Thyroid gland (tissue), 4 donors: ENCODE data around the gene GALNT10. TPM values are rescaled to one million over a fixed set of nuclear protein-coding genes. Genes with fewer than 3 reads are reported as not detected.

Experiments used
- microRNA counts, 2 donors: library from miRNA; unstranded; fragments of <30 nt; microRNA quantifications; one replicate each; lab custom pipeline; 2016 to 2017
- microRNA-seq: library from miRNA; unstranded; fragments of <30 nt; microRNA quantifications from one replicate; pipeline ENCODE4, GENCODE V29; 2016
- small RNA-seq: library from RNA; depleted of rRNA; stranded (forward); fragments of <200 nt; gene quantifications from one replicate; pipeline ENCODE3, GENCODE V24; 2016
- total RNA-seq, 4 donors: library from RNA; depleted of rRNA; stranded (reverse); fragments of >200 nt; gene quantifications; one replicate each; pipeline ENCODE4 v1.2.3, GENCODE V29; 2016

Gene GALNT10
- total RNA-seq, 4 donors from 2014 or later = 33.3 to 69.6 (median 58.1) TPM

MicroRNAs within 50 kb of the gene (microRNA counts, 767-probe panel; counts per million panel counts)
- 0 counts per million in 2 donors for microRNA hsa-miR-1294 (lab: Ali Mortazavi, UCI)

Small RNA genes within 50 kb of the gene (microRNA-seq; reads per million reads assigned to microRNA genes)
- 7.0 reads per million, percentile 18 among the genes with 10 or more reads in this experiment for gene MIR1294

Small RNA genes within 50 kb of the gene (small RNA-seq; reads per million reads assigned to genes)
- gene MIR1294 (not detected), gene RN7SL655P (not detected)

Other genes starting within 250 kb of the GALNT10 start
- gene FAM114A2, start 151.8 kb upstream of the GALNT10 start, total RNA-seq = 10 to 100 TPM; 21.1 to 28.9 (median 23.3) TPM
- 10 to 100 TPM; 47.4 to 72.4 (median 59.4) TPM for gene MFAP3, start 151.8 kb upstream of the GALNT10 start, total RNA-seq